Mononuclear cell (primary cell): ENCODE measurements around the gene SNX13. TPM values are rescaled to one million over a fixed set of nuclear protein-coding genes. Genes with fewer than 3 reads are reported as not detected.

ENCODE experiments used
- H3K27me3 ChIP-seq: 2 replicates; pipeline ENCODE4 v1.6.0; 2011; ENCODE audit warnings: low read length, control low read depth; ENCODE audit not compliant: insufficient read depth
- H3K4me1 ChIP-seq: 2 replicates; pipeline ENCODE4 v1.5.1; 2011; ENCODE audit warnings: mild to moderate bottlenecking, low read length, control low read depth; ENCODE audit not compliant: insufficient read depth
- H3K4me3 ChIP-seq: 2 replicates; pipeline ENCODE4 v1.5.1; 2011; ENCODE audit warnings: mild to moderate bottlenecking, low read length, moderate library complexity
- H3K9me3 ChIP-seq: 2 replicates; pipeline ENCODE4 v1.5.1; 2011; ENCODE audit warnings: low read depth, mild to moderate bottlenecking, control low read depth, low read length
- total RNA-seq: library from RNA; depleted of rRNA; stranded (reverse); fragments of >200 nt; gene quantifications from one replicate; pipeline ENCODE4 v1.2.3, GENCODE V29; 2012

Gene SNX13
- total RNA-seq, 1 donor = 57.2 TPM

GRCh38 chr7:17934612-17935240, 5.6 kb downstream of the SNX13 start:
- Histone ChIP-seq H3K9me3 (no peaks in the 10 kb centered on the region), H3K4me3 (no peak overlapping the region), H3K27me3 (no peaks in the 10 kb centered on the region), H3K4me1 (peaks cover 43% of the 10 kb centered on the region)

DNA sequence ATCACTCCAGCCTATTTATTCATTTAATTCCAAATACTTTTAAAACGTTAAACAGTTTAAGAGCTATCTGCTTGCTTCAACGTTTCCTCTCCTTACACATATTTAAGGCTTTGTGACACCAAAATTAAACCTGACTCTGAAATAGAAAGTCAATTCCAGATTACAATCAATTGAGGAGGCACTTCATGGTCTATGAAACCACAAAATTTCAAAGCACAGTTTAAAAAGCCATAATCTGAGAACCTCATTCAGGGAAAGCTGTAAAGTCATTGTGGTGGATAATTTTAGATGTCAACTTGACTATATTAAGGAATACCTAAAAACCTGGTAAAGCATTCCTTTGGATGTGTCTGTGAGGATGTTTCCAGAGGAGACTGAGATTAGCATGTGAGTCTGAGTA, 6.2 kb downstream of the SNX13 start:
- H3K27me3 ChIP-seq = no peaks in the 10 kb centered on the region
- no peaks in the 10 kb centered on the region for H3K9me3 ChIP-seq
- H3K4me3 ChIP-seq = no peak overlapping the region
- peaks cover 38% of the 10 kb centered on the region for H3K4me1 ChIP-seq

GRCh38 chr7:17932770-17933169, 7.5 kb downstream of the SNX13 start:
- Histone ChIP-seq H3K27me3 (no peaks in the 10 kb centered on the region), H3K4me1 (peaks cover 28% of the 10 kb centered on the region), H3K9me3 (no peaks in the 10 kb centered on the region), H3K4me3 (no peak overlapping the region)

GRCh38 chr7:17931069-17931468, 9.2 kb downstream of the SNX13 start:
- Histone ChIP-seq H3K27me3 (no peaks in the 10 kb centered on the region), H3K9me3 (no peaks in the 10 kb centered on the region), H3K4me1 (peaks cover 28% of the 10 kb centered on the region), H3K4me3 (no peak overlapping the region)

GRCh38 chr7:17930546-17930945, 9.7 kb downstream of the SNX13 start:
- Histone ChIP-seq H3K9me3 (no peaks in the 10 kb centered on the region), H3K4me1 (peaks cover 28% of the 10 kb centered on the region), H3K27me3 (no peaks in the 10 kb centered on the region), H3K4me3 (no peak overlapping the region)

DNA sequence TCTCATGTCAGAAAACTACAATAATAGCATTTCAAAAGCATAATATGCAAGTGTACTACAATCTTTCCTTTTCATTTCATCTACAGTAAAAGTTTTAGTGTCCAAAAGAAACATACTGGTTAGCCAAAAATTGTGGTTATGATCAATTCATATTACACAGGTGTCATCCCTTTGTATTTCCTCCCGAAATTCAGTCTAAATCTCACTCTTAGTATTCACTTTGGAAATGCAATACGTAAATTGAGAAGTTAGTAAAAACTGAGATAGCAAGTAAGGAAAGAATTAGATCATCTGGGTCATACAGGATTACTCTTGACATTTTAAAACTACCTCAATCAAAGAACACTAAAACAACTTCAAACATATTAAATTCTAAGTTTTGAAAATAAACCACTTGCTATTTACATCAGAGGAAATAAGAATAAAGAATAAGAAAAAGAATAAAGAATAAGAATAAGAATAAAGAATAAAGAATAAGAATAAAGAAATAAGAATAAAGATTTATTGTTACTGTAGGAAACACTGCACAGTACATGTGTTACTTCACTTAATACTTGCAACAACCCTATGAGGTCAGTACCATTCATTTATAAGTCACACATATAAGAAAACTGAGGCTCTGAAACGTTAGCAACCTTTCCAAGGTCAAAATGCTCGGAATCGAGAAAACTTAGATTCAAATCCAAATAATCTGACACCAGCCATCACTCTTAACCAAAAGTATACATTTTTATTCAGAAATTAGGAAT, 10.5 kb downstream of the SNX13 start:
- peaks cover 23% of the 10 kb centered on the region for H3K4me1 ChIP-seq
- no peaks in the 10 kb centered on the region for H3K27me3 ChIP-seq
- H3K9me3 ChIP-seq = no peaks in the 10 kb centered on the region
- H3K4me3 ChIP-seq = no peak overlapping the region

GRCh38 chr7:17928055-17928454, 12.2 kb downstream of the SNX13 start:
- Histone ChIP-seq H3K9me3 (no peaks in the 10 kb centered on the region), H3K27me3 (no peaks in the 10 kb centered on the region), H3K4me3 (no peak overlapping the region), H3K4me1 (peaks cover 16% of the 10 kb centered on the region)

- peaks cover 12% of the 10 kb centered on the region for H3K4me1 ChIP-seq
- H3K27me3 ChIP-seq = no peaks in the 10 kb centered on the region
- no peak overlapping the region for H3K4me3 ChIP-seq
- peaks cover 11% of the 10 kb centered on the region for H3K9me3 ChIP-seq
Observed at GRCh38 chr7:17921857-17922416, 18.4 kb downstream of the SNX13 start.

- no peaks in the 10 kb centered on the region for H3K27me3 ChIP-seq
- no peak overlapping the region for H3K4me3 ChIP-seq
- peaks cover 17% of the 10 kb centered on the region for H3K9me3 ChIP-seq
- H3K4me1 ChIP-seq = peaks cover 4% of the 10 kb centered on the region
Observed at GRCh38 chr7:17917842-17918241, 22.5 kb downstream of the SNX13 start.

DNA sequence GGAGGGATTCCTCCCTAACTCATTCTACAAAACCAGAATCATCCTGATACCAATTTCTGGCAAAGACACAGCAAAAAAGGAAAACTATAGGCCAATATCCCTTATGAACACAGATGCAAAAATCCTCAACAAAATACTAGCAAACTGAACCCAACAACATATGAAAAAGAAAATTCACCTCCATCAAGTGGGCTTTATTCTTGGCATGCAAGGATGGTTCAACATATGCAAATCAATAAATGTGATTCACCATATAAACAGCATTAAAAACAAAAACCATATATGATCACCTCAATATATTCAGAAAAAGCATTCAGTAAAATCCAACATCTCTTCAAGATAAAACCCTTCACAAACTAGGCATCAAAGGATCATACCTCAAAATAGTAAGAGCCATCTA, 23.5 kb downstream of the SNX13 start:
- Histone ChIP-seq H3K4me3 (no peak overlapping the region), H3K9me3 (peaks cover 17% of the 10 kb centered on the region), H3K4me1 (peaks cover 3% of the 10 kb centered on the region), H3K27me3 (no peaks in the 10 kb centered on the region)

DNA sequence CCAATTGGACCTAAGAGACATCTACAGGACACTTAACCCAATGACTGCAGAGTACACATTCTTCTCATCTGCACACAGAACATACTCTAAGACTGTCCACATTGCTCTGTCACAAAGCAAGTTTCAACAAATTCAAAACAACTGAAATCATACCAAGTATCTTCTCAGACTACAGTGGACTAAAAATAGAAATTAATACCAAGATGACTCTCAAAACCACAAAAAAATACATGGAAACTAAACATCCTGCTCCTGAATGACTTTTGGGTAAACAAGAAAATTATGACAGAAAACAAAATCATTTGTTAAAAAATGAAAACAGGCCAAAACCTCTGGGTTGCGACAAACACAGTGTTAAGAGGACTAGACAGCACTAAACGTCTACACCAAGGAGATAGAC, 24.5 kb downstream of the SNX13 start:
- Histone ChIP-seq H3K4me3 (no peak overlapping the region), H3K4me1 (peaks cover 3% of the 10 kb centered on the region), H3K9me3 (peaks cover 17% of the 10 kb centered on the region), H3K27me3 (no peaks in the 10 kb centered on the region)

- Histone ChIP-seq H3K4me3 (no peak overlapping the region), H3K9me3 (peaks cover 17% of the 10 kb centered on the region), H3K27me3 (no peaks in the 10 kb centered on the region), H3K4me1 (peaks cover 3% of the 10 kb centered on the region)
Observed at GRCh38 chr7:17915168-17915567, 25.1 kb downstream of the SNX13 start.

GRCh38 chr7:17913250-17913649, 27.0 kb downstream of the SNX13 start:
- H3K9me3 ChIP-seq = peaks cover 17% of the 10 kb centered on the region
- no peak overlapping the region for H3K4me3 ChIP-seq
- H3K27me3 ChIP-seq = no peaks in the 10 kb centered on the region
- H3K4me1 ChIP-seq = peaks cover 3% of the 10 kb centered on the region

GRCh38 chr7:17912536-17913235, 27.6 kb downstream of the SNX13 start:
- Histone ChIP-seq H3K27me3 (no peaks in the 10 kb centered on the region), H3K4me1 (peaks cover 3% of the 10 kb centered on the region), H3K4me3 (no peak overlapping the region), H3K9me3 (peaks cover 13% of the 10 kb centered on the region)

- H3K4me1 ChIP-seq = peaks cover 3% of the 10 kb centered on the region
- H3K27me3 ChIP-seq = no peaks in the 10 kb centered on the region
- H3K9me3 ChIP-seq = peaks cover 7% of the 10 kb centered on the region
- no peak overlapping the region for H3K4me3 ChIP-seq
Observed at GRCh38 chr7:17912050-17912449, 28.2 kb downstream of the SNX13 start.
